ENCODE results near the gene NFASC.

The NFASC gene

GRCh38 chr1:204870160-204870912 lies at the start of gene NFASC:
NFASC (plus strand) TSS chr1:204870862; CDS start chr1:204944316, 73,454 bp downstream.
- DNase-seq (ENCODE audit: low read depth, low spot score) = no peak

- DNase-seq (ENCODE audit: low read depth, low spot score) = no peak
Observed at GRCh38 chr1:204821476-204821875, 49.2 kb upstream of the NFASC start.

GRCh38 chr1:204821924-204822323 lies 48.7 kb upstream of the NFASC start:
- no peak for DNase-seq (ENCODE audit: low read depth, low spot score)

GRCh38 chr1:204826970-204827369 lies 43.7 kb upstream of the NFASC start:
- DNase-seq (ENCODE audit: low read depth, low spot score) = no peak

- DNase-seq (ENCODE audit: low read depth, low spot score) = no peak
Observed at GRCh38 chr1:204828352-204828850, 42.3 kb upstream of the NFASC start.

DNA sequence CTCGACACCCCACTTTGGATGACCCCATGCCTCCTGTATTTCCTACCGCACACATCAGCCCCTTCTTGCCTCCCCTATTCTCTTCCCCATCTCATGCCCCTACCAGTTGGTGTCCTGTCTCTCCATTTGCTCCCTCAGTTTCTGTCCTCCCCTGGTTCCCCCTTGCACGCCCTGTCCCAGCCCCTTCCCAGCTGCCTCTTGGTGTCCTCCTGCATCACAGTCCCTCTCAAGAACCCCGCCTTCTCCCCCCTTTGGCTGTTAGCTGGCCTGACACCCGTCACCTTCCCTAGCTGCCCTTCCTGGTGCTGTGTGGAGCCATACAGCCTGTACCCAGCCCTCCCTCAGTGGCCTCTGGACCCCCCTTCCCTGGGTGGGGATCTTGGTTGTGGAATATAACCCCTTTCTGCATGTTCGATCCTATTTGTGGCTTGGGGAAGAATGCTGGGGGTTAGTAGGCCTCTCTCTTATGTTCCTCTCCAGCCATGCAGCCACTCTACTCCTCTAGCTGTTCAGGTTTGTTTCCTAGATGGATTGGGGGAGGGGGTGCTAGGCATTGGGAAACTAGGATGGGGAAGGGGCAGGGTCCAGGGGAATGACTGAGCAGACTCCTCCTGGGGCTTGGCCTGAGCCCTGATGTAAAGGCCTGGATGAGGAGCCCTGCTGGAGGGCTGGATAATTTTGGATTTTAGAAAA lies 41.4 kb upstream of the NFASC start:
- no peak for DNase-seq (ENCODE audit: low read depth, low spot score)

GRCh38 chr1:204830747-204831146 lies 39.9 kb upstream of the NFASC start:
- DNase-seq (ENCODE audit: low read depth, low spot score) = no peak

DNA sequence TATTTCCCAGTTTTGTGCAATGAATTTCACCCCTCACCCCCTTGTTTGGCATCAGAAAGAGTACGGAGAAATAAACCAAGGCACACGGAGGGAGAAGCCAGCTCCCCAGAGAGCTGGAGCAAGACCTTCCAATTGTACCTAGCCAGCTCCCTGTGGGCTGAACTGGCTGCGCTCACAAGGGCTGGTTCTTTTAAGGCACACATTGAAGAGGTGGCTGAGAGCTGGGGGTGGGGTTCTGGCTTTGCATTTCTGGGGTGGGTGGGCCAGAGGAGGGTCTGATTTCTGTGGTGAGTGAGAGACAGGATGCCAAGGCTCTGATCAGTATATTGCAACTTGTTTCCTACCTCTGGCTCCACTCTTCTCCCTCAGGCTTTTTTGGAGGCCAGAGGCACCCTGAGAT lies 39.5 kb upstream of the NFASC start:
- no peak for DNase-seq (ENCODE audit: low read depth, low spot score)

- DNase-seq (ENCODE audit: low read depth, low spot score) = no peak
Observed at GRCh38 chr1:204834336-204834735, 36.3 kb upstream of the NFASC start.

DNA sequence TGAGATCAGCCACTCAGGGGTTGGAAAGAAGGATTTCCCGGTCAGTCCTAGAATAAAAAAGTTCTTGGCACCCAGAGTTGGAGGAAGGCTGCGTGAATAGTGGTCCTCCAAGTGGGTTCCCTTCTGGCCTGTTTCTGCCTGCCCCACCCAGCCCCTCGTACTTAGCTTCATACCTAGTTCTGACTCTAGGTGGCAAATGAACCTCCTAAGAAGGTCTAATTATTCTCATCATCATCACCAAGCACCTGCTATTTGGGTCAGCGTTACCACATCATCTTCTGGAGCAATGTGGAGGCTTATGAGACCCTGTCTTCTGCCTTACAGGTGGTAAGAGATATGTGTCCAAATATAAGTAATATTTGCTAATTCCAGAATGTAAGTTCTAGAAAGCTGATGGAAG lies 35.9 kb upstream of the NFASC start:
- no peak for DNase-seq (ENCODE audit: low read depth, low spot score)

- no peak for DNase-seq (ENCODE audit: low read depth, low spot score)
Observed at GRCh38 chr1:204835737-204836136, 34.9 kb upstream of the NFASC start.

- no peak for DNase-seq (ENCODE audit: low read depth, low spot score)
Observed at GRCh38 chr1:204836856-204837255, 33.8 kb upstream of the NFASC start.

DNA sequence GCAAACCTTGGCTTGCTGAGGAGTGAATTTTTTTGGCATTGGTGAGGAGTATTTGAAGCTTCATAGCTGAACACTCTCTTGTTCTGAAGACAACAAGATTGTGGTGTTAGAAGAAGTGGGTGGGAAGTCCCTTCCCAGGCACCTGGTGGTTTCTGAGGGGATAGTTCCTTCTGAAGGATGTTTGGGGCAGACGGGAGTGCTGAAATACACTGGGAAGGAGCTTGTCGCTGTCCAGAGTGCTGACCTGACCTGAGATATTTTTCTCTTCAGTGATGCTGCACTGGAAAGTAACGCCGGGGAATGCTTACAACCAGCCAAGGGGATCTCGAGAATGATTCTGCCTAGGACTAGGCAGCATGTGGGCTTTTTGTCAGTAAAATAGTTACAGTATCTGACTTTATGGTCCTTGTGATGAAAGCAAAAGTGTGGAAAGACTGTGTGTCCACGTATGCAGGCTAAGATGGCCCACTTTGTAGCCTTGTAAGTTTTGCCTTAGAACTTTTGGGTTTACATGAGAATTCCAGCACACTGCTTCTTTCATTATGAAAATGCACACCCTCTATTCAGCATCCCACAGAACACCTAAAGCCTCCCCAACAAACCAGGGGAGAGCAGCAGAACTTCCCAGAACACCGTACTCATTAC lies 33.1 kb upstream of the NFASC start:
- no peak for DNase-seq (ENCODE audit: low read depth, low spot score)

GRCh38 chr1:204841316-204841715 lies 29.3 kb upstream of the NFASC start:
- no peak for DNase-seq (ENCODE audit: low read depth, low spot score)

DNA sequence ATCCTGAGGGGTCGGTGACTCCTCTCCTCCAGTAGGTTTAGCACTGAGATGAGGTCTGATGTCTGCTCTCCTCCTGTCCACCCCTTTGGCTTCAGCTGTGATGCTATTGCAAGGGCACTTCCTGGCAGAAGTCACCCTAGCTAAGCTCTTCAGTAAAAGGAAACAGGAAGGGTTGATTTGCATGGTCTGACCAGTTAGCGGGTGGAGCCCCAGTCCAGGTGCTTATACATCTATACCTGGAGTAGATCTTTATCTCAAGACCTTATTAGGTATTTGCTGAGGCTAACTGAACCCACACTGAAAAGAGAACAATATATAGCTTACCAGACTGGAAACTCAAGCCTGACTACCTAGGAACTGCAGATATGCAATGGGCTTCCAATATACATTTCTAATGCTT lies 28.9 kb upstream of the NFASC start:
- DNase-seq (ENCODE audit: low read depth, low spot score) = no peak

DNA sequence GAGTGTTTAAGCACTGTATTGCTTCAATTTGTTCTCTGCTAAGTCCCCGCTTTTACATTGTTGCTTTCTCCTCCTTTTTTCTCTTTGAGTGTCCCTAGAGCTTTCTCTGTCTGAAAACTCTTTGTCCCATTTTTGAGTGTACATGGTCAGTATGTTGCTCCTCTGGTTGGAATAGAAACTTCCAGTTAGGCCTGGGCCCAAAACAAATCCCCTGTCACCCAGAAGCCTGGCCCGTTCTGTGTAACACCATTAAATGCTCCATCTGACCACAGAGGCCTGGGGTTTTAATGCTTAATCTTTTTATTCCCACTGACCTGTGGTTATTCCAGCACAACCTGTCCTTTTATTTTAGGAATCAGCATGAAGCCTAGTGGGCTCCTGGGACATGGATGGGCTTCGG lies 28.3 kb upstream of the NFASC start:
- DNase-seq (ENCODE audit: low read depth, low spot score) = no peak

DNA sequence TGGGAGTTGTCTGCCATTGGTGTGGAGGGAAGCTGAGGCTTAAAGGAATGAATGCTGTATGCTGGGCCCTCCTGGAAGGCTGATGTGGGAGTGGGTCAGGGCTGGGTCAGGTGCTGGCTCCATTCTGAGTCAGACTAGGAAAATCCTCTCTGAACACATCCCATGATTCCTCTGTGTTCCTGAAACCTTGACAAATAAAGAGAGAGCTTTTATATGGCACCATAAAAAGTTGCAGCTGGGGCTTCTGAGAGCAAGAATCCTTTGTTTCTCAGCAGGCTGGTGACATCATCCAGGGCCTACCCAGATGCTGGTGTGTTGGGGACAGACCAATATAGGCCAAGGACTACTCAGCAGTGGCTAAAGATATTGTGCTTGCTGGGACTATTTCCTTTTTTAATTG lies 27.8 kb upstream of the NFASC start:
- no peak for DNase-seq (ENCODE audit: low read depth, low spot score)

DNA sequence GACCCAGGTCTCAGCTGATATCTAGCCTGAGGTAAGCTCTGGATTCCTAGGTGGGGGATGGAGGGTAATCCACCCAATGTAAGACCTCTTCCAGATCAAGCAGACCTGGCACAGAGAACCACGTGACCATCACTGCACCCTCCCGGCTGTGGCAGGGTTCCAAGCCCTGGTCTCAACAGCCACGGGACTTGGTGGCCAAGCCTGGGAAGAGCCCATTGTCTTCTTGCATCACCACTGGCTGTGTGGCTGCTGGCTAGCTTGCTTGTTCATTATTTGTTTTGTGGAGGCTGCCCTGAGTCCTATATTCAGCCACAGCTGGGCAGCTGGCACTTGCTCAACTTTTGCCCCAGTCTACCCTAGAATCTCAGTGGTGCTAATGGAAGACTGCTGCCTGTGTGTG lies 24.1 kb upstream of the NFASC start:
- DNase-seq (ENCODE audit: low read depth, low spot score) = no peak

DNA sequence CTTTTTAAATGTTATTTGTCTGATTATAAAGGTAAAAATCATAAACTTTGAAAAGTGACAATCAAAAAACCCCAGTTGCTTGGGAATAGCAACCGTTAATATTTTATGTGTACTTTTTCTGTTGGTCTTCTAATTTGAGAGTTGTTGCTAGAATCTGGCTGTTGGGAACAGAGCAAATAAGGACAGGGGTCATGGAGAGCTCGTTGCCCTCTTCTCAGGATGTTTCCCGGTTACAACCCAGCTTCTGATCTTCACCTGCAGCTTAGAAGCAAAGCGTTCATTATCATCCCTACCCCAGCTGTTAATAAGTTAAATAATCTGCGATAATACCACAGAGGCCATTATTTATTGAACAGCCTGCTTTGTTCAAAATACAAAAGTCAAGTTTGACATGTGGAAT lies 22.1 kb upstream of the NFASC start:
- DNase-seq (ENCODE audit: low read depth, low spot score) = no peak

- no peak for DNase-seq (ENCODE audit: low read depth, low spot score)
Observed at GRCh38 chr1:204852854-204853253, 17.8 kb upstream of the NFASC start.

DNA sequence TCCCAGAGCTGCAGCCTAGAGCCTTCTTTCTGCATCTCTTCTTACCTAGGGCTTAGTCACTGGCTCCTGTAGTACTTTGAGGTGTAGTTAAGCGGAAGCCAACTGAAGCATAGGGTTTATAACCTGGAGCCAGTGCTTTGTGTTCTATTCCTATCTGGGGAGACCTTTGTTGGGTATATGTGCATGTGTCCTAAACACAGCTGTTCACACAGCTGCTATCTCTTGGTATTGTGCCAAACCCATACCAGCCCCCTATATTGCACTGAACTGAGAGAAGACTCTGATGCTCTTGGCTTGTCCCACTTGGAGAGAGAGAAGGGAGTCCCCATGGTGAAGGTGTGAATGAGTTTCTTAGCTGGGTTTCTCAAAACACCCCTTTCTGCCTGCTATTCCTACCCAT lies 17.2 kb upstream of the NFASC start:
- no peak for DNase-seq (ENCODE audit: low read depth, low spot score)

DNA sequence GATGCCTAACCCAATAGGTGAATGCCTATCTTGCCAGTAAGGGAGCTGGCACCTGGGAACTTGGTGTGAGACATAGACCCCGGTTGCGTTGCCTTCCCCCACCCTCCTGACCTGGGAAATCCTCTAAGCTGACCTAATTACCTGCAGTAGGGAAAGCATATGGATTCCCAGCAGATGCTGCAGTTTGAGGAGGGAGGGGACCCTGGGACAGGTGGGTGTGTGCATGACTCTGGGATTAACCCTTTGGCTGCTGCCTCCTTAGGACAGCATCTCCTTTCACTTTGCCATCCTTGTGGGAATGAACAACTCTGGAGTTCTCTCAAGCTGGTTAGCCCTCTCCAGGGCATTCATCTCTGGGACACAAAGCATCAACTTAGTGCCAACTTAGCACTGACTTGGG lies 16.4 kb upstream of the NFASC start:
- no peak for DNase-seq (ENCODE audit: low read depth, low spot score)

DNA sequence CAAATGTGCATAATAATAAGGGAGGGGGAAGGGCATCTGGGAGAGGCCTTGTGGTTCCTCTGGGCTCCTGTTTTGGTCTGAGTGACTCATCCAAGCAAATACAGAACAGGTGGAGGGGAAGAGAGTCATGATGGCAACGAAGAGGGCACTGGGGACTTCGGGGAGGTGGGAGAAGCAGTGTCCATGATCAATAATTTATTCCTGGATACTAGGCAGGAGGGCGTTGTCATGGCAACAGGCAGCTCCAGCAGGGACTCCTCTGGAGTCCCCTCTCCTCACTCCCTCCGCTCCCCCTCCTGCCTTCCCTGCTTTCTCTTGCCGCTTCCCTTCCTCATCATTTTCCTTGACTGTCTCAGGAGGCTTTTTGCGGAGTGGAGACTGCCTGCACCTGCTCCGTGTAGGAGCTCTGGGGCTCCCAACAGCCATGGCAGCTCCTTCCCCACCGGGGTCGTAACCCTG lies 12.3 kb upstream of the NFASC start:
- no peak for DNase-seq (ENCODE audit: low read depth, low spot score)

Measured in activated naive CD8-positive, alpha-beta T cell treated with anti-CD3 and anti-CD28 coated beads, Interleukin-2, amount 50 U/mL, for 16 hours (primary cell).